MM.1S (cell line): ENCODE data around the gene TLE3.

ENCODE experiments used
- DNase-seq: peaks from one replicate; pipeline ENCODE4 v3.0.0-alpha.2; 2015
- H2AFZ ChIP-seq: fragments of 300-600 bp; sonication (generic); 2 replicates; pipeline ENCODE4 v1.6.0; 2016; ENCODE audit warnings: antibody characterized with exemption, low read length
- H3F3A ChIP-seq: fragments of 300-600 bp; sonication (generic); 2 replicates; pipeline ENCODE4 v1.6.1; 2016; ENCODE audit warnings: mild to moderate bottlenecking, antibody characterized with exemption, low read length, moderate library complexity, mixed read lengths; ENCODE audit not compliant: insufficient read depth
- H3K27ac ChIP-seq: fragments of 300-600 bp; sonication (generic); 2 replicates; pipeline ENCODE4 v1.5.1; 2016; ENCODE audit warnings: mild to moderate bottlenecking, low read length
- H3K27me3 ChIP-seq: fragments of 300-600 bp; sonication (generic); replicated peaks from 2 replicates; pipeline ENCODE4 v1.6.0; 2016; ENCODE audit warnings: low read length; ENCODE audit not compliant: insufficient read depth
- H3K36me3 ChIP-seq: fragments of 300-600 bp; sonication (generic); replicated peaks from 2 replicates; pipeline ENCODE4 v1.6.1; 2016; ENCODE audit warnings: mild to moderate bottlenecking, low read length, mixed read lengths; ENCODE audit not compliant: insufficient read depth
- H3K4me1 ChIP-seq: fragments of 300-600 bp; sonication (generic); 2 replicates; pipeline ENCODE4 v1.6.1; 2016; ENCODE audit warnings: low read length, mixed read lengths
- H3K4me2 ChIP-seq: fragments of 300-600 bp; sonication (generic); 2 replicates; pipeline ENCODE4 v1.6.0; 2016; ENCODE audit warnings: low read depth, low read length
- H3K4me3 ChIP-seq: fragments of 300-600 bp; sonication (generic); 2 replicates; pipeline ENCODE4 v1.5.1; 2016; ENCODE audit warnings: low read length, mixed read lengths
- H3K79me2 ChIP-seq: fragments of 300-600 bp; sonication (generic); 2 replicates; pipeline ENCODE4 v1.6.1; 2016; ENCODE audit warnings: mixed run types, low read length, mixed read lengths
- H3K9ac ChIP-seq: fragments of 300-600 bp; sonication (generic); 2 replicates; pipeline ENCODE4 v1.6.1; 2016; ENCODE audit warnings: low read length, mixed read lengths
- H3K9me2 ChIP-seq: fragments of 300-600 bp; sonication (generic); replicated peaks from 2 replicates; pipeline ENCODE4 v1.6.1; 2016; ENCODE audit warnings: mild to moderate bottlenecking, low read length, mixed read lengths; ENCODE audit not compliant: insufficient read depth
- H3K9me3 ChIP-seq: fragments of 300-600 bp; sonication (generic); replicated peaks from 2 replicates; pipeline ENCODE4 v1.6.1; 2016; ENCODE audit warnings: mild to moderate bottlenecking, low read length, mixed read lengths; ENCODE audit not compliant: insufficient read depth
- H4K20me1 ChIP-seq: fragments of 300-600 bp; sonication (generic); 2 replicates; pipeline ENCODE4 v1.6.1; 2016; ENCODE audit warnings: mild to moderate bottlenecking, low read length, moderate library complexity, mixed read lengths; ENCODE audit not compliant: insufficient read depth
- EZH2 ChIP-seq: fragments of 300-600 bp; sonication (generic); optimal IDR thresholded peaks from 2 replicates; pipeline ENCODE3; 2017; ENCODE audit warnings: low read depth, mild to moderate bottlenecking, antibody characterized with exemption, low read length, mixed read lengths
- EZH2phosphoT487 ChIP-seq: fragments of 300-600 bp; sonication (generic); IDR thresholded peaks from 2 replicates; pipeline ENCODE4 v1.6.1; 2018; ENCODE audit warnings: antibody characterized with exemption, low read length
- TF ChIP-seq, protein P1 (sequence below): fragments of 300-600 bp; sonication (generic); IDR thresholded peaks from 2 replicates; pipeline ENCODE4 v1.5.1; 2016; ENCODE audit warnings: antibody characterized with exemption, low read length, mixed read lengths

TLE3 gene

DNA sequence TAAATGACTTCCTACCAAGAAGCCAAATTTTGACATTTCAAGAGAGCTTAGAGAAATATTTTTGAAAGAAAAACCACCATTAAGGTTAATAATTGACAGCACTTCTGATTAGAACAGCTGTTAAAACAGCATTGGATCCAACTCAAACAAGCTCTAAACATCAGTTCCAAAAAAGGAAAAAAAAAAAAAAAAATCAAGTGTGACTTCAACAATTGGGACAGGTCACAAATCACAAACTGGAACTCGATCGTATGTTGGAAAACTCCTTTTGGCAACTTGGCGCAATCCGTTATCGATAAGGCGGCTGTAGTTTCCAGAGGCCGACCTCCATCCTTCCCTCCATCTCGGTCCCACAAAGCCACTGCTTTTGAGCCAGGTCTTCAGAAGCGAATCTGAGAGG lies 17.8 kb downstream of the TLE3 start:
- TF ChIP-seq, protein P1, sequence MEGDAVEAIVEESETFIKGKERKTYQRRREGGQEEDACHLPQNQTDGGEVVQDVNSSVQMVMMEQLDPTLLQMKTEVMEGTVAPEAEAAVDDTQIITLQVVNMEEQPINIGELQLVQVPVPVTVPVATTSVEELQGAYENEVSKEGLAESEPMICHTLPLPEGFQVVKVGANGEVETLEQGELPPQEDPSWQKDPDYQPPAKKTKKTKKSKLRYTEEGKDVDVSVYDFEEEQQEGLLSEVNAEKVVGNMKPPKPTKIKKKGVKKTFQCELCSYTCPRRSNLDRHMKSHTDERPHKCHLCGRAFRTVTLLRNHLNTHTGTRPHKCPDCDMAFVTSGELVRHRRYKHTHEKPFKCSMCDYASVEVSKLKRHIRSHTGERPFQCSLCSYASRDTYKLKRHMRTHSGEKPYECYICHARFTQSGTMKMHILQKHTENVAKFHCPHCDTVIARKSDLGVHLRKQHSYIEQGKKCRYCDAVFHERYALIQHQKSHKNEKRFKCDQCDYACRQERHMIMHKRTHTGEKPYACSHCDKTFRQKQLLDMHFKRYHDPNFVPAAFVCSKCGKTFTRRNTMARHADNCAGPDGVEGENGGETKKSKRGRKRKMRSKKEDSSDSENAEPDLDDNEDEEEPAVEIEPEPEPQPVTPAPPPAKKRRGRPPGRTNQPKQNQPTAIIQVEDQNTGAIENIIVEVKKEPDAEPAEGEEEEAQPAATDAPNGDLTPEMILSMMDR, result no peak
- TF ChIP-seq EZH2phosphoT487 (no peak), EZH2 (no peak)
- Histone ChIP-seq H3K4me2 (no peak overlapping the region), H2AFZ (no peak overlapping the region), H3K27ac (no peak overlapping the region), H3K27me3 (no peaks in the 10 kb centered on the region), H3K9me2 (no peaks in the 10 kb centered on the region), H3K79me2 (peaks cover 99% of the 10 kb centered on the region), H3K4me1 (peaks cover 18% of the 10 kb centered on the region), H3K9me3 (no peaks in the 10 kb centered on the region), H3K36me3 (peaks cover 34% of the 10 kb centered on the region), H3K4me3 (no peak overlapping the region), H3F3A (0 out of 2 replicates have a peak, but pooled peaks cover 8% of the 10 kb centered on the region), H4K20me1 (peaks cover 63% of the 10 kb centered on the region), H3K9ac (no peak overlapping the region)
- no peak for DNase-seq

DNA sequence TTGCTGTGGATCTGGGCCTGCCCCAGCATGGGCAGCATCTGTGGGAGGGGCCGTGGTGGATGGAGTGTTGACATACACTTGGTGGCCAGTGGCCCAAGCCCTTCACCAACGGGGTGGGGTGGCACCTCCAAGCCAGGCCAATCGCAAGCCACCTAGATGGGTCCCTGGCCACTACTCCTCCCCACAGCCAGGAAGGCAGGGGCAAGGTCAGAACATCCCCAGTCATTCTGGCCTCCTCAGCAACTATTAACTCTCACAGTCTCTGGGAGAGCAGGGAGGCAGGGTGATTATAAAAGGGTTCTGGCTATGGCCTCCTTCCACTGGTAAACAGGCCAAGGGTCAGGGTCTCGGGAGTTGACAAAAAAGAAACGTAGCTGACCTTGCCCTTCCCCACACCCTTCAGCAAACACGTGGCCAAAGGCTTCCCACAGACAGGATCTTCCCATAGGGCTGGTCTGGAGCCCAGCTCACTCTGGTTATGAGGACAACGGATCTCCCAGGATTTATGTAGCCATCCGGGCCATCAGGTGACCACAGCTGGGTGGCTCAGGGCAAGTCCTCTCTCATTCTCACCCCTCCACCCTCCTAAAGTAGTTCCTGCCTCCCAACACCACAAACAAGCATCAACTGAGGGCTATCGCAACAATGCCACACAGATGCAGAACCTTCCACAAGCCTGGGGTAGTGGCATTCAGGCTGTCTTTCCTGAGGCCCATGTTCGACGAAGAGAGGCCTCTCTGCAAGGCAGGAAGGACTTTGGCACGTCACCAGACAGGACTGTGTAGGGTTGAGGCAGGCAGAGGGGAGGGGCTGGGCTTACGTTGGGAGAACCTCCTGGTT lies 18.9 kb downstream of the TLE3 start:
- H2AFZ ChIP-seq, result no peak overlapping the region
- no peaks in the 10 kb centered on the region for H3K9me3 ChIP-seq
- H3F3A ChIP-seq, result 0 out of 2 replicates have a peak, but pooled peaks cover 3% of the 10 kb centered on the region
- H4K20me1 ChIP-seq, result peaks cover 52% of the 10 kb centered on the region
- no peak overlapping the region for H3K27ac ChIP-seq
- H3K4me2 ChIP-seq, result no peak overlapping the region
- no peaks in the 10 kb centered on the region for H3K9me2 ChIP-seq
- H3K4me3 ChIP-seq, result no peak overlapping the region
- H3K79me2 ChIP-seq, result peaks cover 99% of the 10 kb centered on the region
- H3K27me3 ChIP-seq, result no peaks in the 10 kb centered on the region
- peaks cover 7% of the 10 kb centered on the region for H3K4me1 ChIP-seq
- peaks cover 36% of the 10 kb centered on the region for H3K36me3 ChIP-seq
- H3K9ac ChIP-seq, result no peak overlapping the region
- no peak for DNase-seq
- TF ChIP-seq, protein P1, result no peak
- TF ChIP-seq EZH2 (no peak), EZH2phosphoT487 (no peak)

DNA sequence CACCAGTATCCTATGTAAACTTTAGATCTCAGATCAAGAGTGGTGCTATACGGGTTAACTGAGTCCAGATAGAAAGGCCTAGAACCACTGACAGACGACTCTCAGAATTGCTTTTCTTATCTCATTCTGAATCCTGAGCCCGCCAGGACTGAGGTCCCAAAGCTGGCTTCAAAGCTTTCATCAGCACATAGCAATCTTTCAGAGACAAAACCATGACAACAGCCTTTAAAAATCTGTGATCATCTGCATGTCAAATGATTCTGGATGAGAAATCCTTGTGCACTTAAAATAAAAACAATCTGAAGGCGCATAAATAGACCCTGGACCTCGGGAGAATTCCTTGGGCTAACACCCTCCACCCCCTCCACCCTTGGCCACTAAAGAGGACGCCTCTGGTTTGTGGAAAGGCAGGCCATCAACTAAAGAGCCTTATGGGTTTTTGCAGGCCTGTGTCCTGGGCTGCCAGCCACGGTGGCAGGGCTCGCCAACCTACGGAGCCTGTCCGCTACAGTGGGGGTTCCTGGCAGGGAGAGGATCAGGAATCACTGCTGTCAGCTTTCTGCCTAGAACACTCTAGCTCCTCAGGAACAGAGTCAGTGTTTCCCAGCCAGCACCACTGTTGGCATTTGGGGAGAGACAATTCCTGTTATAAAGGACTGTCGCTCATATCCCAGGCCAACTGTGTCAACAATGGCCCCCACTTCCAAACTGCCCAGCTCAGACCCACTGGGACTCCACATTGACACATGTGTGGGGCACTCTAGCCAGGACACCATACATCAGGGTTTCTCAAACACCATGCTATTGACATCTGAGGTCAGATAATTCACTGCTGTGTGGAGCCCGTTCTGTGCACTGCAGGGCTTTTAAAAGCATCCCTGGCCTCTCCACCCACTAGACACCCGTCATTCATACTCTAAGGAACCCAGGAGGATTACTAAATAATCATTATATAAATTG lies 20.2 kb downstream of the TLE3 start:
- Histone ChIP-seq H3K79me2 (peaks cover 100% of the 10 kb centered on the region), H3K9me2 (no peaks in the 10 kb centered on the region), H3K27ac (no peak overlapping the region), H3K27me3 (no peaks in the 10 kb centered on the region), H3K36me3 (peaks cover 34% of the 10 kb centered on the region), H3K9ac (no peak overlapping the region), H2AFZ (no peak overlapping the region), H3K4me2 (no peak overlapping the region), H3K4me1 (no peaks in the 10 kb centered on the region), H3K4me3 (no peak overlapping the region), H3K9me3 (no peaks in the 10 kb centered on the region), H4K20me1 (peaks cover 49% of the 10 kb centered on the region), H3F3A (no peaks in the 10 kb centered on the region)
- no peak for DNase-seq
- TF ChIP-seq, protein P1, result no peak
- TF ChIP-seq EZH2, result no peak
- TF ChIP-seq EZH2phosphoT487, result no peak
